ENCODE data around the gene RAB3D.

- TF ChIP-seq RFX5 (IDR thresholded peaks at IDR 0.05; ENCODE audit: low read depth, low read length) (no peak), POLR2A (IDR thresholded peaks at IDR 0.05; ENCODE audit: low read depth, low read length) (no peak), CTCF (conservative IDR thresholded peaks at IDR 0.05; ENCODE audit: low read depth, low read length) (no peak), USF2 (IDR thresholded peaks at IDR 0.05; ENCODE audit: low read depth, low read length) (no peak), RCOR1 (IDR thresholded peaks at IDR 0.05; ENCODE audit: insufficient replicate concordance, low read length) (no peak), CEBPB (IDR thresholded peaks at IDR 0.05; ENCODE audit: low read depth, low read length) (no peak), MAFK (IDR thresholded peaks at IDR 0.05; ENCODE audit: low read depth, low read length) (no peak), SMC3 (IDR thresholded peaks at IDR 0.05; ENCODE audit: low read depth, low read length) (no peak)
These were observed 8.1 kb upstream of the RAB3D start for GRCh38 chr19:11347546-11348039.
